Stimulated activated CD8-positive, alpha-beta memory T cell treated with anti-CD3 and anti-CD28 coated beads, Interleukin-7, amount 100 ng/mL, for 24 hours (primary cell): ENCODE measurements around the gene ADSS1.
"Not testable (repeated sequence)": the region's sequence is repeated elsewhere in the genome, so short reads cannot be mapped to it uniquely, and the experiment has no call there.

ENCODE experiments used
- DNase-seq: peaks from one replicate; pipeline ENCODE4 v3.0.0-alpha.2; 2020; ENCODE audit warnings: low read depth

ADSS1 gene

DNA sequence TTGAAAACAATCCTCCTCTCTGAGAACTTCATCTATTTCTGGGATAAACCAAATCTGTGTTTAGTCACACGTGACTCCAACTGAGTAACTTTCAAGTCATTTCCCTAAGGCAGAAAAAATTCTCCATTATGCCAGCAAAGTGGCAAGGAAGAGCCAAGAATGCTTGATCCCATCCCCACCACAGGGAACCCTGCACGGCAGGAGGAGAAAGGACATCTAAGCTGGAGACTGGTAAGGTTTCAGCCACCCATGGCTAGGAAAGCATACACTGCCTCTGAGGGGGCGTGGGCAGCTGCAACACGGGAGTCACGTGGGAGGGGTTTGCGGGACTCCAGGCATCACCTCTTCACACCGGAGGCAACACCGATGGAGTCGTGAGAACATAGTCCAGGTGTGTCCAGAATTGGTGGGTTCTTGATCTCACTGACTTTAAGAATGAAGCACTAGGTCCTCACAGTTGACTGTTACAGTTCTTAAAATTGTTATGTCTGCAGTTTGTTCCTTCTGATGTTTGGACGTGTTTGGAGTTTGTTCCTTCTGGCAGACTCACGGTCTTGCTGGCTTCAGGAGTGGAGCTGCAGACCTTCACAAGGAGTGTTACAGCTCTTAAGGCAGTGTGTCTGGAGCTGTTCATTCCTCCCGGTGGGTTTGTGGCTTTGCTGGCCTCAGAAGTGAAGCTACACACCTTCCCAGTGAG lies 26.2 kb downstream of the ADSS1 start:
- DNase-seq, result no peak

- DNase-seq, result not testable (repeated sequence)
Measured at GRCh38 chr14:104750753-104751057, 26.7 kb downstream of the ADSS1 start.

- no peak for DNase-seq
Measured at GRCh38 chr14:104751539-104752422, 27.8 kb downstream of the ADSS1 start.

DNA sequence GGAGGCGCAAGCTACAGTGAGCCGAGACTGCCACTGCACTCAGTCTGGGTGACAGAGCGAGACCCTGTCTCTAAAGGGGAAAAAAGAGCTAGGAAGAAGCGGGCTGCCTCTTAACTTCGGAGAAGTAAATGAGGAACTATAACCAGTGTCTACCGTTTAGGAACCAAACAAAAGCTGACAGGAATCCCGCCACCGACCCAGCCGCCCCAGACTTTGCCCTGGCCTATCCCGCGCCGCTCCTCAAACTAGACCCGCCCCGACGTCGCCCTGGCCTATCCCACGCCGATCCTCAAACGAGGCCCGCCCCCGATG lies 28.4 kb downstream of the ADSS1 start:
- no peak for DNase-seq

DNA sequence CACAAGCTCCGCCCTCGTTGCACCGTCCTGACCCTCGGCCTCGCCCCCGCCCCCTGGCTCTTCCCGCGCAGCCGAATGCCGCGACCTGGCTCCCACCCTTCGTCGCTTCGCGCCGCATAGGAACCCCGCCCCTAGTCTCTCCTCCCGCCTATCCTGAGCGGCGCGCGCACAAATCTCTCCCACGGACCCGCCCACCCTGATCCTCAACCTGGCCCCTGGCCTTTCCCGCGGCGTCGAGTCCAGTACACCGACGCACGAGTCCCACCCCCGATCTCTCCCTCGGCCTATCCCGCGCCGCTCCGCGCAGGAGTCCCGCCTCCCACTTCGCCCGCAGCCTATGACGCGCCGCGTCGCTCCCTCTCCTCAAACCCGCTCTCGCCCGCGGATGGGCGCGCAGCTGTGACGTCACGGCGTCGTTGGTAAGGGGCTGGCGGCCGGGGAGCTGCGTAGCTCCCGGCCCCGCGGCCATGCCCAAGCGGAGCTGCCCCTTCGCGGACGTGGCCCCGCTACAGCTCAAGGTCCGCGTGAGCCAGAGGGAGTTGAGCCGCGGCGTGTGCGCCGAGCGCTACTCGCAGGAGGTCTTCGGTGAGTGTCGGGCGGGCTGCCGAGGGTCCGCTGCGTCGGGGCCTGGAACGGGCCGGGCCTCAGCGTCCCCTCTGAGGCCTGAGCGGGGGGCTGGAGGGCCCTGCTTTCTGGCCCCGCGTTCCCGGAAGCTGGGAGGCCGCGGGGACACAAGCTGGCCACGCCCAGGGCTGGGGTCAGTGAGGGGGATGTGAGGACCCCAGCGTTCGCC lies 28.9 kb downstream of the ADSS1 start, which contains the start of gene SIVA1:
SIVA1 (plus strand) TSS at position 413 of the 793 bp plus-strand sequence; CDS start at position 468, 55 bp downstream.
- DNase-seq, result peak; percentile 99

DNA sequence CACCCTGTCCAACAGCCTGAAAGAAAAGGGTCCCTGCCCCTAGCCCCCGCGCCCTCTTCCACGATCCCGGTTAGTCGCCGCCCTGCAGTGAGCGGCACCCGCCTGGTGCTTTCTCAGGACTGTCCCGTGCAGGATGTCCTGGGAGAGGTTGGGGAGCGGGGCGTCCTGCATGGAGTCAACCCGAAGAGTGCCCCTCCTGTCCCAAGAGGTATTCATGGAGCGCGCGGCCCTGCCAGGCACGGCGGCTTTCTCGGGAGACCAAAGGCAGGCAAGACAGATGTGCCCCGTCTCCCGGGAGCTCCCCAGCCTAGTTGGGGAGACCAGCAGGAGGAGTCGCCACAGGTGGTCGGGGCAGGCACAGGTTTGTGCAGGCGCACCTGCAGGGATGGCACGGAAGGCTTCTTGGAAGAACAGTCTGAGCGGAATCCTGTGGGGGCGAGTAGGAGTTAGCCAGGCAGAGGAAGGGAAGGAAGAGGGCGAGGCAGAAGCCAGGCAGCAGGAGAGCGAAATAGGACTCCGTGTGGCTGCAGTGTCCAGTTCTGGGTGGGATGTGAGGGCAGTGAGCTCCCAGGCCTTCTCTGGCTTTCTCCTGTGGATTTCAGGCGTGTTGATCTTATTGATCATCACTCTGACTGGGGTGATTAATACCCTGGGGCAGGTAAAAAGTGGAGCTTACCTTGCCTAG lies 29.6 kb downstream of the ADSS1 start:
- no peak for DNase-seq

- no peak for DNase-seq
Measured at GRCh38 chr14:104754213-104754851, 30.3 kb downstream of the ADSS1 start.

GRCh38 chr14:104755621-104756020 lies 31.6 kb downstream of the ADSS1 start:
- no peak for DNase-seq

- no peak for DNase-seq
Measured at GRCh38 chr14:104756477-104757237, 32.6 kb downstream of the ADSS1 start.

- no peak for DNase-seq
Measured at GRCh38 chr14:104757238-104757585, 33.2 kb downstream of the ADSS1 start.

GRCh38 chr14:104757681-104758392 lies 33.8 kb downstream of the ADSS1 start:
- DNase-seq, result no peak

DNA sequence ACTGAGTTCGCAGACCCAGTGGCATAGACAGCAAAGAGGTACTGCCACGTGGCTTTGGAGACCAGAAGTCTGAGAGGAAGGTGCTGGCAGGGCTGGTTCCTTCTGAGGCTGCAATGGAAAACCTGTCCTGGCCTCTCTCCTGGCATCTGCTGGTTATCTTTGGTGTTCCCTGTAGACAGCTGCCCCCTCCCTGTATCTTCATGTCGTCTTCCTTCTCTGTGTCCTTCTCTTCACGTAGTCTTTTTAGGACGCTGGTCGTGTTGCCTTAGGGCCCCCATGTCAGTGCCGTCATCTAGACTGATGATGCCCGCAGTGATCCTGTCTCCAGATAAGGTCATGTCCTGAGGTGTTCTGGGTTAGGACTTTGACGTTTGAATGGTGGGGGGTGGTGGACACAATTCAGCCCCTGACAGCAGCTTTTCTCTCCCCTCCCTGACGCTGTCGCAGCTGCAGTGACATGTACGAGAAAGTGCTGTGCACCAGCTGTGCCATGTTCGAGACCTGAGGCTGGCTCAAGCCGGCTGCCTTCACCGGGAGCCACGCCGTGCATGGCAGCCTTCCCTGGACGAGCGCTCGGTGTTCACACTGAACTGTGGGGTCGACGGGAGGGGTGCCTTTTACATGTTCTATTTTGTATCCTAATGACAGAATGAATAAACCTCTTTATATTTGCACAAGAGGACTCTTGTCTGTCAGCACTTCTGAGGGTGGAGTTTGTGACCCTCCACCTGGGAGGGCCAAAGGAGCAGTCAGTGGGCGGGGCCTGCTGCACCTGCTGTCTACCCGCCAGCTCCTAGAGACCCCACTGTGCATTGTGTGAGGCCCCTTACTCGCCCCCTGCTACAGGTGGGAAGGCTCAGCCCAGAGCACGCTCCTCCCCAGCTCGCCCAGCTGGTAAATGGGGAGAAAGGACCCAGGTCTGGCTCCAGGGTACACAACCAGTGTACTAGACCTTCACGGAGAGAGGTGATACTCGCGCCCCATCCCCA lies 35.2 kb downstream of the ADSS1 start:
- no peak for DNase-seq

- no peak for DNase-seq
Measured at GRCh38 chr14:104765517-104765916, 41.5 kb downstream of the ADSS1 start.

DNA sequence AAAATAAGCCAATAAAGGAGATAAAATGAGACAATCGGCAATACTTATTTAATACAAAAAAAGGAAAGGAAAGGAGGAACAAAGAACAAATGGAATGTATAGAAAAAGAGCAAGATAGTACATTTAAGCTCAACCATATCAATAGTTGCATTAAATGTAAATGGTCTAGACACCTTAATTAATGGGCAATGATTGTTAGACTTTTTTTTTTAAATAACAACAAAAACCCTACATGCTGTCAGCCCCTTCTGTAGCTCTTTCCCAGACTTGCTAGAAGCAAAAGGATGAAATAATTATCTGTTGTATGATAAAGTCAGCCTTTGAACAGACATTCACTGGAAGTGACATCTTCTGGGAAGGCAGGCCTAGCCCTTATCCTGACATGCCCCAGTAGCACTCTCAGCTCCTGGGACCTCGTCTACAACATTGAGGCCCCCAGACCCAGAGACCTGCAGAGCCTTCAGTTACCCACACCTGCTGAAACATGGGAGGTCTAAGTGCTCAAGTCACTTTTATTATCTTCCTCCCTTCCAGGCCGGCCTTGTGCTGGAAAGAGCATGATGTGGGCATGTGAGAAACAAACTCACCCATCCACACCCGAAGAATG lies 42.3 kb downstream of the ADSS1 start:
- no peak for DNase-seq

DNA sequence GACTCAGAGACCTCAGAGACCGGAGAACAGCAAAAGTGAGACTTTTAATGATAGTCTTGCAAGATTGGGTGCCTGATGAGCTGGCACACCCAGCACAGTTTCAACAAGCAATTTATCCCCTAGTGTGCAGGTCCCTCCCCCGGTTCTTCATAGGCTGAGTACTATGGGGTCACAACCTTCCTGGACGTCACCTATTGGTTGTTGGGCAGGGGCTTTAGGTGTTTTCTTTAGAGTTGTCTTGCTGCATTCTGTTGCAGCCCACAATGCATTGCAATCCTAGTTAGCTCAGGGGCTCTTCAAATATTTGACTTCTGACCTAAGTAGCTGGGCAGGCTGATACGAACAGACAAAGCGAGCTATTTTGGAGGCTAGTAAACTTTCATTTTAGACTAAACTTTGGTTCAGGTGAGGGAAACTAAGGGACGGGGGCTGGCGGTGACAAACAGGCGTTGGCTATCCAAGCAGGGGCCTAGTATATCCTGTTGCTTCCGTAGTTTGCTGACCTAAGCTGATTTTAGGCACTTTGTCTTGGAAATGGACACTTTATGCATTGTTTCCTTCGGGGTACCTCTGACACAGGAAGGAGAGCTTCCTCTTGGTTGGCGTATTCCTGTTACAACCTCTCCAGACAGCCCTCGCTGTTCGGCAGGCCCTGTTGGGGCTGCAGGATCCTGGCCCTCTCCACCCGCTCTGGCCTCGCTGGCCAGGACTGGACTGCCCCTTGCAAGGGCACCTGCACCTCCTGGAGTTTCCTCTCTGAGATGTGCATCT lies 43.0 kb downstream of the ADSS1 start:
- no peak for DNase-seq

DNA sequence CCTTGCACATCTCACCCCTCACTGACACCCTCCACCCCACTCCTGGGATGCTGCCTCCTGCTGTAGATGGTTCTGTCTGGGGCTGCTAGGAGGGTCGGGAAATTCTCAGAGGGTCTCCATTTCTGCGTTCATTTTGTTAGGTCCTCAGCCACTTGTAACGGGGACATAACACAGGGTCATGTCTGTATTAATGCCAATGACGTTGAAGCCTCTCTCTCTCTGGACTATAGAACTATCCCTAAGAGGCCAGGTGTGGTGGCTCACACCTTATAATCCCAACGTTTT lies 43.5 kb downstream of the ADSS1 start:
- DNase-seq, result no peak

- peak; percentile 87 for DNase-seq
Measured at GRCh38 chr14:104768437-104769323, 44.7 kb downstream of the ADSS1 start.
